ENCODE results near the gene FAM168B.

- TF ChIP-seq CTCF (IDR thresholded peaks at IDR 0.05), result no peak
- no peak for TF ChIP-seq POLR2A (IDR thresholded peaks at IDR 0.05)
- no peak for TF ChIP-seq EP300 (IDR thresholded peaks at IDR 0.05)
Measured at GRCh38 chr2:131077182-131077846, 15.9 kb downstream of the FAM168B start.

Data from suprapubic skin (tissue), 3 donors.